ENCODE measurements around the gene DDX41. TPM values are rescaled to one million over a fixed set of nuclear protein-coding genes. Genes with fewer than 3 reads are reported as not detected.
"Not testable (repeated sequence)": the region's sequence is repeated elsewhere in the genome, so short reads cannot be mapped to it uniquely, and the experiment has no call there.

The DDX41 gene
- polyA plus RNA-seq (ENCODE audit: insufficient read length in 3 of 3), result 100 to 1,000 TPM in 2 of 3 donors, 10 to 100 TPM in 1; 97.3 to 111 (median 103) TPM
- long read RNA-seq, donor 1, transcript DDX41-208 (17 exons, 2,607 nt), result major isoform, 7 of 27 reads
- long read RNA-seq, donor 1, partial matches to known transcripts, result 14 of 27 reads
- long read RNA-seq, donor 1, other reads (novel, unspliced or antisense), result 0 of 27 reads
- long read RNA-seq, donor 2, transcript DDX41-208 (17 exons, 2,607 nt), result major isoform, 7 of 36 reads
- long read RNA-seq, donor 2, partial matches to known transcripts, result 21 of 36 reads
- long read RNA-seq, donor 2, other reads (novel, unspliced or antisense), result 0 of 36 reads
- long read RNA-seq, donor 3, partial matches to known transcripts, result 10 of 13 reads
- long read RNA-seq, donor 3, other reads (novel, unspliced or antisense), result 0 of 13 reads
- long read RNA-seq, donor 4, transcript DDX41-208 (17 exons, 2,607 nt), result minor isoform, 6 of 38 reads
- long read RNA-seq, donor 4, transcript DDX41-207 (11 exons, 1,564 nt), result major isoform, 8 of 38 reads
- long read RNA-seq, donor 4, partial matches to known transcripts, result 20 of 38 reads
- long read RNA-seq, donor 4, other reads (novel, unspliced or antisense), result 0 of 38 reads
- long read RNA-seq, donor 5, transcript DDX41-208 (17 exons, 2,607 nt), result major isoform, 5 of 18 reads
- long read RNA-seq, donor 5, partial matches to known transcripts, result 10 of 18 reads
- long read RNA-seq, donor 5, other reads (novel, unspliced or antisense), result 0 of 18 reads
- long read RNA-seq, donor 6, partial matches to known transcripts, result 60 of 64 reads
- long read RNA-seq, donor 6, other reads (novel, unspliced or antisense), result 0 of 64 reads
- long read RNA-seq, donor 7, partial matches to known transcripts, result 15 of 22 reads
- long read RNA-seq, donor 7, other reads (novel, unspliced or antisense), result 0 of 22 reads
- long read RNA-seq, donor 8, partial matches to known transcripts, result 9 of 15 reads
- long read RNA-seq, donor 8, other reads (novel, unspliced or antisense), result 0 of 15 reads
- long read RNA-seq, donor 9, transcript DDX41-208 (17 exons, 2,607 nt), result major isoform, 9 of 28 reads
- long read RNA-seq, donor 9, partial matches to known transcripts, result 14 of 28 reads
- long read RNA-seq, donor 9, other reads (novel, unspliced or antisense), result 0 of 28 reads
- long read RNA-seq, donor 10, transcript DDX41-208 (17 exons, 2,607 nt), result major isoform, 7 of 35 reads
- long read RNA-seq, donor 10, partial matches to known transcripts, result 21 of 35 reads
- long read RNA-seq, donor 10, other reads (novel, unspliced or antisense), result 0 of 35 reads
- long read RNA-seq, donor 11, partial matches to known transcripts, result 17 of 22 reads
- long read RNA-seq, donor 11, other reads (novel, unspliced or antisense), result 0 of 22 reads
- long read RNA-seq, donor 12, transcript DDX41-208 (17 exons, 2,607 nt), result major isoform, 10 of 58 reads
- long read RNA-seq, donor 12, transcript DDX41-207 (11 exons, 1,564 nt), result minor isoform, 9 of 58 reads
- long read RNA-seq, donor 12, partial matches to known transcripts, result 37 of 58 reads
- long read RNA-seq, donor 12, other reads (novel, unspliced or antisense), result 0 of 58 reads
- long read RNA-seq, donor 13, partial matches to known transcripts, result 7 of 12 reads
- long read RNA-seq, donor 13, other reads (novel, unspliced or antisense), result 0 of 12 reads
- long read RNA-seq, donor 14, partial matches to known transcripts, result 19 of 22 reads
- long read RNA-seq, donor 14, other reads (novel, unspliced or antisense), result 0 of 22 reads
- long read RNA-seq, donor 15, transcript DDX41-207 (11 exons, 1,564 nt), result major isoform, 11 of 83 reads
- long read RNA-seq, donor 15, transcript DDX41-208 (17 exons, 2,607 nt), result minor isoform, 5 of 83 reads
- long read RNA-seq, donor 15, partial matches to known transcripts, result 65 of 83 reads
- long read RNA-seq, donor 15, other reads (novel, unspliced or antisense), result 0 of 83 reads
- long read RNA-seq, donor 16, transcript DDX41-208 (17 exons, 2,607 nt), result major isoform, 8 of 51 reads
- long read RNA-seq, donor 16, partial matches to known transcripts, result 35 of 51 reads
- long read RNA-seq, donor 16, other reads (novel, unspliced or antisense), result 0 of 51 reads

GRCh38 chr5:177516601-177517568 lies at the start of gene DDX41:
Gene DDX41, minus strand, starts transcription at chr5:177516961. Its CDS starts 16 bp downstream, at chr5:177516945.
- DNase-seq, result peak; percentile 98

- DNase-seq, result no peak
Measured at GRCh38 chr5:177565046-177565445, 48.3 kb upstream of the DDX41 start.

GRCh38 chr5:177559446-177559941 lies 42.7 kb upstream of the DDX41 start:
- DNase-seq, result not testable (repeated sequence)

GRCh38 chr5:177557796-177558195 lies 41.0 kb upstream of the DDX41 start:
- DNase-seq, result no peak

- DNase-seq, result no peak
Measured at GRCh38 chr5:177557041-177557647, 40.4 kb upstream of the DDX41 start.

GRCh38 chr5:177555665-177556064 lies 38.9 kb upstream of the DDX41 start:
- DNase-seq, result no peak

GRCh38 chr5:177555228-177555627 lies 38.5 kb upstream of the DDX41 start:
- DNase-seq, result no peak

GRCh38 chr5:177554474-177555111 lies 37.8 kb upstream of the DDX41 start, which contains the start of gene FAM193B:
Gene FAM193B, minus strand, starts transcription at chr5:177554563. Its CDS starts 105 bp downstream, at chr5:177554458.
- DNase-seq, result peak; percentile 93

- DNase-seq, result no peak
Measured at GRCh38 chr5:177553671-177554429, 37.1 kb upstream of the DDX41 start.

GRCh38 chr5:177552839-177553455 lies 36.2 kb upstream of the DDX41 start:
- no peak for DNase-seq

- DNase-seq, result no peak
Measured at GRCh38 chr5:177550122-177550521, 33.4 kb upstream of the DDX41 start.

- no peak for DNase-seq
Measured at GRCh38 chr5:177548495-177548894, 31.7 kb upstream of the DDX41 start.

- no peak for DNase-seq
Measured at GRCh38 chr5:177547736-177548135, 31.0 kb upstream of the DDX41 start.

- no peak for DNase-seq
Measured at GRCh38 chr5:177546258-177546741, 29.5 kb upstream of the DDX41 start.

- no peak for DNase-seq
Measured at GRCh38 chr5:177545487-177546257, 28.9 kb upstream of the DDX41 start.
